ENCODE results near the gene TARDBP. TPM values are rescaled to one million over a fixed set of nuclear protein-coding genes. Genes with fewer than 3 reads are reported as not detected.

TARDBP gene
- total and polyA plus RNA-seq, 2 experiments from 2014 or later: 204 to 313 TPM

- no peak for TF ChIP-seq ZNF462 (CRISPR knock-in tag; IDR thresholded peaks at IDR 0.05)
Observed at GRCh38 chr1:11051781-11052511, 39.5 kb downstream of the TARDBP start (continued).

DNA sequence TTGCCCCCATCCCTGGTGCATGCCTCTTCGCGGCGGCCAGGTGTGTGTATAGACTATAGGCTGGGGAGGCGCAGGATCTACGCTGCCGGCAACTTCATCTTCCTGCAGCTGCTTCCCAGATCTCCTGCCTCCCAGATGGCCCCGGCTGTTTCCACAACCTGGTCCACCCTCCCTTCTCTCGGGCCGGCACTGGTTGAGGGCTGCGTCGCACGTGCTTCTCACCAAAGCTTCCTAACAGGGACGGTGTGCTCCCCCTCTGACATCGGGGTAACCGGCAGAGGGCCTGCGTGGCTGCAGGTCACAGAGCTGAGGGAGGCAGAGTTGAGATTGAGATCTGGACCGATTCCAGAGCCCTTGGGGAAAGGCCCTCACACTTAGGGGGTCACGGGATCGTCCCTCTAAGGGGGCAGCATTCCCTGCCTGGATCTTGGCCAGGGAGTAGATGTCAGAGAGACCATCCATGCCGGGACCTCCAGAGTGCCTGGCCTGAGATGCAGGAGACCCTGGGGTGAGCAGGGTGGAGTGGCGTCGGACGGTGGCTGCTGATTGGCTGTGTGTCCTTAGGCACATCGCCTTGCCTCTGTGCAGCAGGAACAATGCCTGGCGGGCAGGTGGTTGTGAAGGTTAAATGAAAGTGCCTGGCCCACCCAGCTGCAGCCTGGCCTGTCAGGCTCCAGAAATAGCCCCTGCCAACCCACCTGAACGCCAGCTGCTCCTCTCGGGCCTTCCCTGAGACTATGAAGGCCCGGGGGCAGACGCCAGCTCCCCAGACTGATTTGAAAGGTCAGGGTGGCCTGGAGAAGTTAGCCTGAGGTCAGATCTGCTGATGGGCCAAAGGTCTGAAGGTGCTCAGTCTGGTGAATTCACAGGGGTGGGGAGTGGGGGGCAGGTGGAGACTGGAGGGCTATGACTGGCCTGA is 40.6 kb downstream of the TARDBP start:
- H3K27ac Mint-ChIP-seq: peak overlapping the region; percentile 23; the same call in 1 of the 2 replicates
- Histone ChIP-seq H3F3A (replicated peaks; ENCODE audit: low read depth) (peaks cover 26% of the 10 kb centered on the region), H4K20me1 (replicated peaks; ENCODE audit: insufficient read depth) (peaks cover 3% of the 10 kb centered on the region), H3K4me3 (0 out of 2 replicates have a peak overlapping the region, but pooled peaks have one; percentile 13), H3K9me2 (ENCODE audit: insufficient read depth) (no peaks in the 10 kb centered on the region), H3K4me1 (ENCODE audit: insufficient read depth) (peaks cover 10% of the 10 kb centered on the region), H3K27ac (ENCODE audit: low read depth) (0 out of 2 replicates have a peak overlapping the region, but pooled peaks have one; percentile 76), H3K27me3 (ENCODE audit: insufficient read depth) (no peaks in the 10 kb centered on the region), H3K36me3 (ENCODE audit: insufficient read depth) (peaks cover 4% of the 10 kb centered on the region; the same call in 1 of the 2 replicates), H2AFZ (no peak overlapping the region), H3K79me2 (replicated peaks; ENCODE audit: insufficient read depth) (peaks cover 6% of the 10 kb centered on the region; the same call in 1 of the 2 replicates), H3K4me2 (peak overlapping the region; percentile 67)
- peak; percentile 74 for ATAC-seq
- peaks cover 19% of the 10 kb centered on the region for H3K27me3 Mint-ChIP-seq (ENCODE audit: insufficient read depth, low read depth, poor library complexity)
- H3K9me3 Mint-ChIP-seq: no peaks in the 10 kb centered on the region; the same call in 2 of the 3 replicates
- peaks cover 33% of the 10 kb centered on the region for H3K36me3 Mint-ChIP-seq (ENCODE audit: low read depth)
- peak; percentile 82 for DNase-seq (ENCODE audit: low spot score)
- peaks cover 24% of the 10 kb centered on the region for H3K4me1 Mint-ChIP-seq
- H3K4me3 Mint-ChIP-seq: peak overlapping the region; percentile 38; the same call in 1 of the 3 replicates
- TF ChIP-seq EZH2 (IDR thresholded peaks at IDR 0.05; ENCODE audit: low read depth, unreplicated experiment) (no peak), ZNF462 (CRISPR knock-in tag; IDR thresholded peaks at IDR 0.05) (no peak), CREB1 (CRISPR knock-in tag; IDR thresholded peaks at IDR 0.05; ENCODE audit: low read depth) (no peak)
